HG03469 (cell line): Measurements from ENCODE around the gene ITGB8.
"Not testable (repeated sequence)": the region's sequence is repeated elsewhere in the genome, so short reads cannot be mapped to it uniquely, and the experiment has no call there.

Experiments used
- ATAC-seq: cut with Tn5 transposase; IDR thresholded peaks from one replicate; pipeline ENCODE4 v1.9.1; 2021; ENCODE audit warnings: mild to moderate bottlenecking, moderate library complexity, moderate number of reproducible peaks; ENCODE audit not compliant: unreplicated experiment

Gene ITGB8

DNA sequence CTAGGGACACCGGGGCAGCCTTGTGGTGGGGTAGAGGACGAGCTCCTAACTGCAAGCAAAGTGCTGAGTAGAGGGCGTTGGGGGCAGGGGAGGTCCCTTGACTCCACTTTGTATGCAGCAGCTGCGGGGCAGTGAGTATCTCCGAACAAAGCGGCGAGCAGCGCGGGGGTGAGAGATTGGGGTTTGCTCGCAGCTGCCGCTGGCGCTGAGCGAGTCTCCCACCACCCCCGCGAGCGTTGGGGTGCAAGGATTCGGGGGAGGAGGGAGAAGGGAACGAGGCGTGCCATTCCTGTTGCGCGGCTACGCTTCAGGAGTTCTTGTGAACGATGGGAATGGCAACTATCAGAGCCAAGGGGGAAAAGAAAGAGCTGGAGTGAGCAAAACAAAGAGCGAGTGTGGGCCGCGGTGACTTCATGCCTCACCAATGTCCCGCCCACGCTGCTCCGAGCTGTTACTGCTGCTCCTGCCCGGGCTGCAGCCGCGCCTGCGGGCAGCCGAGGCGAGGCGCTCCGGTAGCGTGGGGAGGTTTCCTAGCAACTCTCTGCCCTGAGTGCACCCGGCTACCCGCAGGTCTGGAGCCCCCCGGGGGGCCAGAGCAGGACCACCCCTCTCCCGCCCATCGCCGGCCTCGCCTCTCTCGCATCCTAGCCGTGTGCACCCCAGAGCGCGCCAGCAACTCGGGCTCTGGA is at the start of gene ITGB8:
TSS of gene ITGB8 (plus strand) at position 662 of the 689 bp plus-strand sequence. CDS start 907 bp downstream, outside the sequence.
- peak; percentile 37 for ATAC-seq

DNA sequence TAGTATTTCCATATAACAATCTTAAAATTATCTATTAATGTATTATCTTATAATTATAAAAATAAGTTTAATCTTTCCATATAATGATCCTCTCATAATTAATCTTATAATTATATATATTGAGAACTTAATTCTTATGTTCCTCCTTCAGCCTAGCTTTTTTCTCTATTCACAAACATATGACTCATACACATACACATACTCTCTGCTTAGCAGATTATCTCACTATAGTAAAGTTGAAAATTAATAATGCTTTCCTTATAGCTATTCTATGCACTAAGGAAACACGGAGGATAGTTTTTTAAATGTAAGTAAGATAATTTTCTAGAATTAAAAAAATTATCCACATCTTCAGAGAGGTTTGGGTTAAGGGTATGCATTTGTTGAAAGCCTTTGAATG is 47.7 kb upstream of the ITGB8 start:
- ATAC-seq, result no peak

DNA sequence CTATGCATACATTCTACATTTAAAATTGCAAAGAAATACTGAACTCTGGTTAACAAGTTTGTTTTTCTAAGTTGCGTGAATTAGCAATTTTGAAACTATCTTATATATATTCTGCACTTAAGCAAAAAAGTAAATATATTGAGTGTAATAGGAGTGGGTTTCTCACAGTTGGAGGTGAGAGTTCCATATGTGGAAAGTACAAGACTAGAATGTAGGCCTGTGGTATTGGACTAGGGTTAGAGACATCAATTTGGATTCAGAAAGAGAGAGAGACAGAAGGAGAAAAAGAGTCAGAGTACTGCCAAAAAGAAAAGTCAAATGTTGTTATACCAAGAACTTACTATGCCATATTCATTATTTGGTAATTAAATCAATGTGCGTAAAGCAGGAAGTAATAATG is 47.3 kb upstream of the ITGB8 start:
- no peak for ATAC-seq

DNA sequence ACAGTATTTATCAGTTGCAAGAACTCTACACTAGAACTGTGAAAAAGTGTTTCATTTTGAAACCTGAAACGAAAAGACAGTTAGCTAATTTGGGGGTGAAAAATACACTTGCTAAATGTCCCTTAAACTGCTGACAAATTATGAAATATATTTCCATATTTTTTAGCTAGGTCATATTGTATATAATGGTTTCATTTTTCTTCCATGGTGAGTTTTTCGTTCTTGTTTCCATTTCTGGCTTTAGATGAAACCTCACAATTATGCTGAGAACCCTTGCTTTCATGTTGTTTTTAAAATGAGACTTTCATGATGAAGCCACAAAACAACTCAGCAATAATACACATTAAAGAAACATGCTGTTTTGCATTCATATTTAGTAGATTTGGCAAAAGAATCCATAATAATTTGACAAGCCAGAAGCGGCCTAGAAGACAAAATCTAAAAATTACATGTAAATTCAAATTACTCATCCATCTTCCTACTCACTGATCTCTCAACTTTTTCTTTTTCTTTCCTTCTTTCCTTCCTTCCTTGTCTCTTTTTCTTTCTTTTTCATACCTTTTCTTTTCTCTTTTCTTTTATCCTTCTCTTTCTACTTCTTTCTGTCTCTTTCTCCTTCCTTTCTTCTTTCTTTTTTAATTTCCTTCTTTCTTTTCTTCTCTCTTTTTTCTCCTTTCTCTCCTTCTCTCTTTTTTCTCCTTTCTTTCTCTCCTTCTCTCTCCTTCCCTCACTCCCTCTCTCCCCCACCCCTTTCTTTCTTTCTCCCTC is 46.5 kb upstream of the ITGB8 start:
- ATAC-seq, result no peak

DNA sequence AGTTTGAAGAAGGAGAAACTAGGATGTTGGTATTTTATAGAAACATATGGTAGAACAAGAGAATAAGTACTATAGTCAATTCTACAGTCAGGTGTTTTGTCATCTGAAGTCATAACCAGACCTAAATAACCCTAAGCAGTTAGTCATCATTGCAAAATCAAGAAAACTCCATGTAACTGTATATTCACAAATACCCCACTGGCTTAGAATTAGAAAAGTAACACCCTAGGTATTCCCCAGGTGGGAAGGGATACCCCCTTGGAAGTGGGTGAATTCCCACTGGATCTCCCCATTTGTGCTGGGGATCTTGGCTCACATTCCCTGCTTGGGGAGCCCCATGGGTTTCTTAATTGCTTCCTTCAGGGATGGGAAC is 45.9 kb upstream of the ITGB8 start:
- ATAC-seq, result no peak

DNA sequence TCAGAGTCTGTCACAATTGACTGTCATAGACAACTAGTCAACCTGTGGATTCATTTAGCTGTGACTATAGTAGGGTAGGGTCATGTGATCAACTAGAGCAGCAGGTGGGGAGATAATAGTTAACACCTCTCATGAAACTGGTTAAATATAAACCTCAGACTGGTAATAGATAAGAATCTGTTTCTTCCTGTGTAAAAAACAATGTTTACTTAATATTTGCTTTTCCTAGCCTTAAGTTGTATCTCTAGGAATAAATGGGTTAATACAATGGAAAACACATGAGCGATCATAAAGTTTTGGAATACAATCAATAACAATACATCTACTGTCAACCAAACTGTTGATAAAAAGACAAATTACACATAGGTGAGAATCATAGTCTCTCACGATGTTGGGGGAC is 43.4 kb upstream of the ITGB8 start:
- ATAC-seq, result no peak

DNA sequence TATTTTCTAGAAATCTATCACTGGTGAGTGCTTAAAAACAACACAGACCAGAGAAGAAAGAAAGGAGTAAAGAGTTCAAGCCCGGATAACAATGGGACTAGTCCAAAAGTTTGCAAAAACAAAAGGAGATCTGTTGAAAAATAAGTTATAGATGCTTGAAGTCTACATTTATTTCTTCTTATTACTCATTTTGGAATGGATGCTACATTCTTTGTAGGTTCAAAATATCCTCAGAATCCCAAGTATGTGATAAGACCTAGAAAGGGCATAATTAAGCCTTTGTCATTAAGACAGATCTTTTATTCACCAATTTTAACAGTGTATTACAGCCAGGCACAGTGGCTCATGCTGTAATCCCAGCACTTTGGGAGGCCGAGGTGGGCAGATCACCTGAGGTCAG is 42.7 kb upstream of the ITGB8 start:
- no peak for ATAC-seq

DNA sequence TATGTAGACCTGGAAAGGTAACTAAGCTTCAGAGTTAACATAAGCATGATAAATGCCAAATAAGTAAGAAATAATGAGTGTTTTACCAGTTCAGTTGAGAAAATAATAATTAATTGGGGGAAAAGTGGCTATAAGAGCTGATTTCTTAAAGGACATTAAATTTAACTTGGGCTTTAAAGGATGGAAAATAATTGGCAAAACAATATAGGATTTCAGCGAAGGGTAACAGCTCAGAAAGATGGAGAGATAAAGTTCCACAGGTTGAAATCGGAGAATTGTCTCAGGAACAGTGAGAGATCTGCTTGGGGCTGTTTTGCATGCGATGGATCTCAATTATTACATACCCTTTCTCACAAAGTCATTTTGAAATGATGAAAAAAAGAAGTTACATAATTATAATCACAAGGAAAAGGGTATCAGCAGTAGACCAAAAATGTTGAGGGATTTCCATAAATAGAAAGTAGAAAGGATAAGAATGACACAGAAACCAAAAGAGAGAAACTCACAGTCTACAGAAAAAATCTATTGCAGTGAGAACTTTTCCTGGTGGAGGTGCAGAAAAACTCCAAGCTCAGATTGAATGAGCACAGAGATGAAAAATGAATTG is 40.1 kb upstream of the ITGB8 start:
- ATAC-seq, result no peak

DNA sequence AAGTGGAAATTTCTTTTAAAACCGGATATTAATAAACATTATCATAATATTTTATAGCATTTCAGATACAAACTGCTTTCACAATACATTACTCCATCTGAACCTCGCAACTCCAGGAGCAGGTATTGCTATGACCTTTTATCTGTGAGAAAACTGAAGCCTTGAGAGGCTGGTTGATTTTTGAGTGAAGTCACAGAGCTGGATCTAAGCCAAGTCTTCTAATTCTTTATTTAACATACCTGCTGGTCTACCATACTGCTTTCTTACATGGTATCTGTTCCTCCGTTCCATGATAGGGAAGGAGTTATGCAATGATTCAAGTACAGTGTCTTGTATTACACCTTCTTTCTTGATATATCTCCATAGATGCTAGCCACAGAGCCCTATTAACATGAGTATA is 37.4 kb upstream of the ITGB8 start:
- ATAC-seq, result no peak

DNA sequence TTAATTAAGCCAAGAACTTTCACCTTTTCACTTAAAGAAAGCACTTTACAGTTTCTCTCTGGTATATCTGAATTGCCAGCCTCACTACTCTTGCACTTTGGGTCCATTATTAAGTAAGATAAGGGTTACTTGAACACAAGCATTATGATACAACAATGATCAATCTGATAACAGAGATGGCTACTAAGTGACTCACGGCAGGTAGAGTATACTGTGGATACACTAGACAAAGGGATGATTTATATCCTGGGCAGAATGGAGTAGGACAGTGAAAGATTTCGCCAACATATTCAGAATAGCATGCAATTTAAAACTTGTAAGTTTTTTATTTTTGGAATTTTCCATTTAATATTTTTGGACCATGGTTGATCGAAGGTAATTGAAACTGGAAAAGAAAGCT is 34.3 kb upstream of the ITGB8 start:
- no peak for ATAC-seq

DNA sequence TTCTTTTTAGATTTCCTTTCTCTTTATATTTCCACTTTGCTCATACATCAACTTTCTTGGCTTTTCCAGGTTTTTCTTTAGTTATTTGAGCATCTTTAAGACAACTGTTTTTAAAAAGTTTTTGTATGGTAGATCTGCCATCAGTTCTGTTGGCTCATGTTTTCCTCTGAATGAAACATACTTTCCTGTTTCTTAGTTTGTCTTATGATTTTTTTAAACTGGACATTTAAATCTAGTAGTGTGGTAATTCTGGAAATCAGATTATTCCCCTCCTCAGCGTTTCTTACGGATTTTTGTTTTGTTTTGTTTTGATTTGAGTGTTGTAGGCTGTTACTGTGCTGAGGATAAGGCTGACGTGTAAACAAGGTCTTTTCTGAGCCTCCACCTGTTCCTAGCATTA is 33.8 kb upstream of the ITGB8 start:
- ATAC-seq, result no peak

DNA sequence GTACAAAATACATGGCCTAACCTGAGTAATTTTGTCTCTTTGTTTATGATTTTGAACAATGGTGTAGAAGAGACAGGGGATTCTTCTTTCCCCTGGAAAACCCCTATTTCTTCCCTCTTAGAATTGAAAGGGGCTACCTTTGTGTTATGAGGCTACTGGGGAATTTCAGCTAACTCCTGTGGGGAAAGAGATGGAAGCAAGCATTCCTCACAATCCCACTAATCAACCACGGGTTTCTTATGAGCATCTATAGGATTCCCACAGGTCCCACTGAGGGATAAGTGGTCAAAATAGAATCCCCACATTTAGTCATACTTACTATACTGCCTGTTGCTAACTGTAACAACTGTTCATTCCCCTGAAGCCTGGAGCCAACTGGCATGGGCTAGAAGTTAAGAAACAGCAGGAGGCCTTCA is 32.2 kb upstream of the ITGB8 start:
- no peak for ATAC-seq

DNA sequence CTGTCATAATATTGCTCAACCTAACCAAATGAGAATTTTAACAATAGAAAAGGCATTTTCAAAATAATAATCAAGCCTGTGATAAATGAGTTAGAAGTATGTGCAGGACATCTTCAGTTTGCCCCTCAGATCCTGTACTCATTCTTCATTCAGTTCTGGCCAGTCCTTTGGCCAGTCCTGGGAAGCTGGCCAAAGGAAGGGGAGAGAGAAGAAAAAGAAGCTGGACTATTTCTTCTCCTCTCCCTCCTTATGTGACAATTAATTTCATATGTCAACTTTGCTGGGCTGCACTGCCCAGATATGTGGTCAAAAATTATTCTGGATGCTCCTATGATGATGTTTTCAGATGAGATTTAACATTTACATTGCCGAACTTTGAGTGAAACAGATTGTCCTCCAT is 31.6 kb upstream of the ITGB8 start:
- ATAC-seq, result no peak

DNA sequence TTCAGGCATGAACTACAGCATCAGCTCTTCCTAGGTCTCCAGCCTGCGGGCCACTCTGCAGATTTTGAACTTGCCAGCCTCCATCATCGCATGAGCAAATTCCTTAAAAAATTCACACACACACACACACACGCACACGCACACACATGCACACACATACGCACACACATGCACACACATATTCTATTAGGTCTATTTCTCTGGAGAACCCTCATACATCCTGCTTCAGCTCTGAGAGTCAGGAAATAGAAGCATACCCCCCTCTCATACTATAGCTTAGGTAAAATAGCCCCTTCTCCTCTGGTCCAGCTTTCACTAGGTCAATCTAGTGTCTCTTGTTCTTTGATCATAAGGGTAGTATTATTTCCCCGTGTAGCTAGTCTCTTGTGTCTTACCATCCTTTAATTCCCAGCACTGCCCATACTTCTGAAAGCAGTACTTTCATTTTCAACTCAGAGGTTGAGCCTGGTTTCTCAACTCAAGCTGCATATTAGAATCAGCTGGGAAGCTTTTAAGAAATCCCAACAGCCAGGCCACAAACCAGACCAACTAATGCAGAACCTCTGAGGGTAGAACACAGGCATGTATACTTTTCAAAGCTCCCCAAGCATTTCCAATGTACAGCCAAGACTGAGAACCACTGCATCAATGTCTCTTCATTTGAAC is 30.9 kb upstream of the ITGB8 start:
- peak; percentile 53 for ATAC-seq

DNA sequence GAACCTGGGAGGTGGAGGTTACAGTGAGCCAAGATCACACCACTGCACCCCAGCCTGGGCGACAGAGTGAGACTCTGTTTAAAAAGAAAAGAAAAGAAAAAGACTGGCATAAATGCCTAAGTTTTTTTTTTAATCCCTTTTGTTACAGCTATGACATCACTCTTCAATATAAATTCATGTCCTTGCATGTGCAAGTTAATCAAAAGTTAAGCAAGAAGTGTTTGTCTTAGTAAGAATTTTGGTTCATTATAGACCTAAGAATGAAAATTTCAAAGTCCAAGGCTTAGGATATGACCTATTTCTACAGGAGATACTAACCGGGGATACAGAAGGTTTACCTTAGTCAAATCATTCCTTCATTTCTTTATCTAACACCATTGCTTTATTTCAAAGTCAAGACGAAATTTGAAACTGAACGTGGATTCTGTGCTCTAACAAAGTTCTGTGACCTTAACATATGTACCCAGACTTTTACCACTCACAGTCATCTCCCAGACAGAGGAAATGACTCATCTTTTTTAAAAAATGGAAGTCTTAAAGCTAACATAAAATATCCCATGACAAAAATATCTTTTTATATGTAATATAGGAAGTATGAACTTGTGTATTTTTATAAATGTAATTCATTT is 29.3 kb upstream of the ITGB8 start:
- peak; percentile 43 for ATAC-seq

DNA sequence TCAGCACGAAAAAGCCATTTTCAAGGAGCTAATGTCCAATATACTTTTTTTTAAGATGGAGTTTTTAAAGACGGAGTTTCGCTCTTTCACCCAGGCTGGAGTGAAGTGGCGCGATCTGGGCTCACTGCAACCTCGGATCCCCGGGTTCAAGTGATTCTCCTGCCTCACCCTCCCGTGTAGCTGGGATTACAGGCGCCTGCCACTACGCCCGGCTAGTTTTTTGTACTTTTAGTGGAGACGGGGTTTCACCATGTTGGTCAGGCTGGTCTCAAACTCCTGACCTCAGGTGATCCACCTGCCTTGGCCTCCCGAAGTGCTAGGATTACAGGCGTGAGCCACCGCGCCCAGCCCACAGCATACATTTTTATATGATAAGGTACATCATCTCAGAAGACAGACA is 28.4 kb upstream of the ITGB8 start:
- ATAC-seq, result not testable (repeated sequence)

DNA sequence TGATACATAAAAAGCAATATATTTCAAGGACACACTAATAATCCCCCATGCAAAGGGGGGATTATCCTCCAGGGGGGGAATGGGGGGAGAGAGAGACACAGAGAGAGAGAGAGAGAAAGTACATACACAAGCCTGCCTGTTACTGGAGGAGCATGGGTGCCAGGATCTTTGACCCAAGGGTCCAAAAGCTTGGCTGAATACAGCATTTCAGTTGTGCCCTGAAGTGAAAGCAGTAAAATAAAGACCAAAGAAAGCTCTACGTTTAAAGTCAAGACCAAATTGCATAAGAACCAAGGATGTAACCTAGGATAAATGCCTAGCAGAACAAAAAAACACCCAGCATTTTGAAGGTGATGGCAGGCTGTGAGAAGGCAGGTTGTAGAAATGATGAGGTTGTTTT is 27.8 kb upstream of the ITGB8 start:
- no peak for ATAC-seq

DNA sequence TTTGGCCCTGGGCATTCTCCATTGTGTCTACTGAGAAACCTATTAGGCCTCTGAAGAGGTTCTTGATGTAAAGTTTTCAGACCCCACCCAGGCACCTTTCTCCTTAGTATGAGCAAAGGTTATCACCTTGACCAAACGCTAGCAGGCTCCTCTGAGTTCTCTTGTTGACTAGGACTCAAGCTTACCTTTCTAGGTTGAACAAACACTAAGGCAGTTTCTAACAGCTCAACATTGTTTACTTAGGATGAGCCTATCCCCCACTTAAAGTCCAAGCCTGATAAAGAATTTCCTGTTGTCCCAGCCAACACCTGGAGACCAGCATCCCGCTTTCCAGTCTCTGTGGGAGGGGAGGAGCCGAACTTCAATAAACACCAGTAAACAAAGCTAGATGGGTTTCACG is 26.3 kb upstream of the ITGB8 start:
- no peak for ATAC-seq

DNA sequence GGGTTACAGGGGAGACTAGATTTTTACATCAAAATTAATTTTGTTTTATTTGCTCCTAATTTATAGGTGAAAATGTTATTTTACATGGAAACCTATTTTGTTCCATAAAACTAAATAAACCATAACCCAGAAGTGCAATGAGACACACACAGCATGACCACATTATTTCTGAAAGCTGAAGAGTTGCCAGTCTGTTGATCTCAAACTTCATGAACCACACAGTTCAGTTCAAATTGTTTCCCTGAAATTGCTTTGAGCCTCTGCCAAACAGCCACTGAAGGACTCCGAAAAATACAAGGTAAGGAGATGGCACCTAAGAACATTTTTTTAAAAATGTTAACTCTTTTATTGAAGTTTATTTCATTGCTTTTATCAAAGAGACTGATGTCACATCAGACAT is 25.0 kb upstream of the ITGB8 start:
- ATAC-seq, result no peak

DNA sequence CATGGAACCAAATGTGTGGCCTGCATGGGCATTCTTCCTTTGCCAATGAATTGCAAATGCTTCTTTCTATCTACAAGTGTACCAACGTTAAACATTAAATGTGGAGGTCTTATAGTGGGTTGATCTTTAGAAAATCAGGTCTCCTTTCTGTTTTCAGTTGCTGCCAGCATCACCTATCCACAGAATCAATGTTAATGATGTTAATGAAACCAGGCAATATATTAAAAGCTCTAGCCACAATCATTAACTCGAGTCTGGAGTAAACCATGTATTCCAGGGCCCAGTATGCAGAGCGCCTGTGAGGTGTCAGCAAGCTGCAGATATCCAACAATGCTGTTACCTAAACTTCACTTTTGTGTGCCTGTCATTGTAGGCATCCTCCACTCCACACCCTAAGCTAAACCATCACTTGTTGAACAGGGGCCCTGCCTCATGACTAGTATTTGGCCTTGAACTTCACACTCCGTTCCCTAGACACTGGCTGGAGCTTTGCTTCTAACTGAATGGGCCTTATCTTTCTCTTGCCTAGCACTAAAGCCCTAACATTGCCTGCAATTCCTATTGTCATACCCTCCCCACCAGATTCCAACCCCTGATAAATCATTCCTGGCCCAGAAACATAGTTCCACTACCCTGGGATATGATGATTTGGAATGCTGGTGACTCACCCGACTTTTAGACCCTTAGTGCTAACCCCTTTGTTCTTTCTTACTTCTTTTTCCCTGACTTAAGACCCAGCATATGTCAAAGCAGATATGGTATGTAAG is 24.3 kb upstream of the ITGB8 start:
- no peak for ATAC-seq
